ENCODE measurements around the gene YJEFN3.
A peak's percentile ranks its signal among the peaks of the same experiment; 100 is the strongest.

Gene YJEFN3, protein sequence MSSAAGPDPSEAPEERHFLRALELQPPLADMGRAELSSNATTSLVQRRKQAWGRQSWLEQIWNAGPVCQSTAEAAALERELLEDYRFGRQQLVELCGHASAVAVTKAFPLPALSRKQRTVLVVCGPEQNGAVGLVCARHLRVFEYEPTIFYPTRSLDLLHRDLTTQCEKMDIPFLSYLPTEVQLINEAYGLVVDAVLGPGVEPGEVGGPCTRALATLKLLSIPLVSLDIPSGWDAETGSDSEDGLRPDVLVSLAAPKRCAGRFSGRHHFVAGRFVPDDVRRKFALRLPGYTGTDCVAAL

DNA sequence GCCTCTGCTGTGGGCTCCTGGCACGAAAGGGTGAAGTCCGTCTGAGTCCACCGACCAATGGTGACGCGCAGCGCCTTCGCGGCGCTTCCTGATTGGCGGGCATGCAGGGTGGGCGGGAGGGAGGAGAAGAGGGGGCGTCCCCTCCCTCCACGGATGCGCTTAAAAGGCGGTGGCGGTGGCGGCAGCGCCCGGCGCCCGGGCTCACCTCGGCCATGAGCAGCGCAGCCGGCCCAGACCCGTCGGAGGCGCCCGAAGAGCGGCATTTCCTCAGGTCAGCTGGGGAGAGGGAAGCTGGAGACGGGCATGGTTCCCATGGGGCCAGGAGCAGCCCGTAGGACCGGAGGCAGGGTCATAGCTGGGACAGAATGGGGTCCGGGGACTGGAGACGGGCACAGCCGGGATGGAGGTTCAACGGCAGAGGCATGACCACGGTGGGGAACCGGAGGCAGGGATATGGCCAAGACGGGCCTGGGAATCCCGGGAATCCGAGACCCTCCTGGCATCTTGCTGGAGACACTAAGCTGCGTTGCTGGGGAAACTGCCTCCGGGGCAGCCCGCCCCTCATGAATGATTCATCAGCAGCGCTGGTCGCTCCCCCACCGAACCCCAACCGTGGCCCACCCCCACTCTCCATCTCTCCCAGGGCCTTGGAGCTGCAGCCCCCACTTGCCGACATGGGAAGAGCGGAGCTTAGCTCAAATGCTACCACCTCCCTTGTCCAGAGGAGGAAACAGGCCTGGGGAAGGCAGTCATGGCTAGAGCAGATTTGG lies at the start of gene YJEFN3:
Gene YJEFN3, plus strand, starts transcription at position 191 of the 770 bp plus-strand sequence. Its CDS starts 22 bp downstream, at position 213.
- no peak for DNase-seq

DNA sequence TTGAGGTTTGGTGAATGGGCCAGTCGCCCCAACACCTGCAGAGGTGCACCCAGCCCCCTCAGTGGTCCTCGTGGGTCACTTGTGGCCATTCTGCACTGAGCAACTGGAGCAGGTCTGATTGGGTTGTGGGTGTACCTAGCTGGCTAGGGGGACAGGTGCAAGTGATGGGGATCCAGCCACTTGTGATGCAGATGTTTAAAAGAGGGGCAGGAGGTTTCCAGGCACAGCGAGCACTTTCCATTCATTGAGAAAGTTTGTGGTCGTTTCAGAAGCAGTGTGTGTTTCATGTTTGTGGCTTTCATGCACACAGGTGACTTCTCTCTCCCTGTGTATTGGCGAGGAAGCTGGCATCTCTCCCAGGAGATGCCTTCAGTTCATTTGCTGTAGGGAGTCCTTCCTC lies 48.0 kb upstream of the YJEFN3 start:
- no peak for DNase-seq

DNA sequence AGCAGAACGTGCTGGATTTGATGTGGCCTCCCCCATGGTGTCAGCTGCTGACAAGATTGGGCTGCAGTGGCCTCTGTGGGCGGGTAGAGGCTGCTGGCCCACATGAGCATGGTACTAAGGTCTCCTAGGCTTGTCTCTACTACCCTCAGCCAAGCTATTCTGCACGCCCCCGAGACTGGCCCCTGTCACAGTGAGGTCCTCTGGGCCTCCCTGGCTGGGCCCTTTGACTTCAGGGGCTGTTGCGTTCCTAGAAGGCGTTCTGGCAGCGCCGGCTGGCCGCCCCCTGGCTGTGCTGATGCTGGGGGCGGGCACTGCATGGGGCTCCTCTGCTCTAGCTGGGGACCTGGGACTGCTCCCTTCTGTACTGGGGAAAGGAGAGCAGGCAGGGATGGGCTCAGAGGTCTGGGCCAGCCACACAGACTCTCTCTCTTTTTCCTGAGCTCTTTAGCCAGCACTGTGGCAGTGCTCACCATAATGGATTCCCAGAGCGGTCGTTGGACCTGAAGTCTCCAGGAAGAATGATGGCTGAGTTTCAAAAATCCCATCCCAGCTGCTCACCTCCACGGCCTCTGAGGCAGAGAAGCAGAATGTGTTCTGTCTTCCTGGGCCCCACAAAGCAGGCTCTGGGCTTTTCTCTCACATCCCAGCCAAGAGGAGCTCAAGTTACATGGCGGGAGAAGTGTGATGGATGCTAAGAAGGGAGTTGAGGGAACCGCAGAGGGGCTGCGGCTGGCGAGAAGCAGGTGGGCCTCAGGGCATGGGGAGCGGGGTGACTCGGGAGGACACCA lies 45.7 kb upstream of the YJEFN3 start:
- DNase-seq, result no peak

DNA sequence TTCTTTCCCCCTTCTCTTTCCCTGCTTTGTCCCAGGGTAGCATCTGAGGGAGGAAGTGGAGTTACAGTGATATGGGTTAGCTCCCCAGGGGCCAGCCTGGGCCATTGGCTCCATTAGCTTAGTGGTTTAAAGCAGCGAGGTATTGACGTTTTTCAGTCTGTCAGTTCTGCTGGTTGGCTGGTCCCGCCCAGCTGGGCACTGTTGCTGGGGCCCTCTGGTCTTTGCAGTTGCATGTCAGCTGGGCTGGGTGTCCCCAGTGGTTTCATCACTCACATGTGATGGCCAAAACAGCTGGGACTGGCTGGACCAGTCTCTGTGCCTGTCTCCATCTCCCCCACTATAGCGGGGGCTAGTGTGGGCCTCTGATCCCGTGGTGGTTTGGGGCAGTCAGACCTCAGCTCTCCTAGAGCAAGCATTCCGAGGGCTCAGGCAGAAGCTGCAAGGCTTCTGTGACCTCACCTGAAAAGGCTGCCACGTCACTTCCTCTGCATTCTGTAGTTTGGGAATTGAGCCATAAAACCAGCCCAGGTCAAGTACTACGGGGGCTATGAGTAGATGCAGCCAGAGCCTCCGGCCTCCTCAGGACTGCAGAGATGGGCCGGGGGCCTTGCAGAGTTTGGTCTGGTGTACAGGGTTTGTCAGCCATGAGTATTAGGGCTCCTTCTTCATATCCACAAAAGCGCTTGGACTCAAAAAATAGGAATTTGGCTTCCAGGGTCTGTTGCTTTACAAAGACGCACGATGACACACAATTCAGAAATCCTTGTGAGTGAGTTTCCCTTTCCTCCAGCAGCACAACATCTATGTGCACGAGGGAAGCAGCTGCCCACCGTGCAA lies 43.3 kb upstream of the YJEFN3 start:
- DNase-seq, result no peak

DNA sequence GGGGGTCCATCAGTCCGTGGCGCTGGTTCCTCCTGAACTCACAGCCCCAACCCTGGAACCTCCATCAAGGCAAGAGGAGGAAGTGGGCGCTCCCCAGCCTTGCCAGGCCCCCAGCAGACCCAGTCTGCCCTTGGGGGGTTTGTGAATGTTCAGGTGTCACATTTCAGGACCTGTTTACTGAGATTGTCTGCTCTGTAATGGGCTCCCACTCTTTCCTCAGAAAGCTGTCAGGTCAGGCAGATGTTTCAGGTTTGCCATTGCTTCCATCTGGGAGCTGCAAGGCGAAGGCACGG lies 42.8 kb upstream of the YJEFN3 start:
- no peak for DNase-seq

DNA sequence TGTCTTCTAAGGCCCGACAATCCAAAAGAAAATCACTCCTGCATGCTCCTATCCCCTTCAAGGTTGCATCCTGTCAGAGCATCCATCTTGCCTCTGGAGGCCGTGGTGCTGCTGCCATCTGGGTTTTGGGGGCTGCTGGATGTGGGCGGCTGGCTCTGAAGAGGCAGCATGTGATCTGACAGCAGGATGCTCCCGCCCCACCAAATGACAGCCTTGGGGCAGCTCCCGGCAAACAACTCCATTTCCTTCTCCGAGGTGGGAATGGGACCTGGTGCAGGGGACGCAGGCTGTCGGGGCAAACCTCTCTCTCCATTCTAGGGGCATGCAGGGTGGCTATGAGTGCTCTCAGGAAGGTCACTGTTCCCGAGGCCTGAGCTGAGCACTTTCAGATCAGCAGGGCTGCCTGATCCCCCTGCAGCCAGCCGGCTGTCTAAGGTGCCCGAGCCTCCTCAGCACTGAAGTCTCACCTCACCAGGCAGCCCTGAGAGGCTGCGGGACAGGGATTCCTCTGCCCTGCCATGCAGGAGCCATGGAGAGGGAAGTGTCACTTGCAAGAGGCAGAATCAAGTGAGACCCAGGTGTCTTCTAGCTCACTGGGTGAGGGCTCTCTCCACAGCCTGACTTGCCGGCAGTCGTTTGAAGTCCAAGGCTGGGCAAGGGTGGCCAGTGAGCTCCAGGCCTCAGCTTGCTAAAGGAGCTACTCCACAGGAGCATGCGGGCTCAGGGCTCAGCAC lies 42.2 kb upstream of the YJEFN3 start:
- no peak for DNase-seq

DNA sequence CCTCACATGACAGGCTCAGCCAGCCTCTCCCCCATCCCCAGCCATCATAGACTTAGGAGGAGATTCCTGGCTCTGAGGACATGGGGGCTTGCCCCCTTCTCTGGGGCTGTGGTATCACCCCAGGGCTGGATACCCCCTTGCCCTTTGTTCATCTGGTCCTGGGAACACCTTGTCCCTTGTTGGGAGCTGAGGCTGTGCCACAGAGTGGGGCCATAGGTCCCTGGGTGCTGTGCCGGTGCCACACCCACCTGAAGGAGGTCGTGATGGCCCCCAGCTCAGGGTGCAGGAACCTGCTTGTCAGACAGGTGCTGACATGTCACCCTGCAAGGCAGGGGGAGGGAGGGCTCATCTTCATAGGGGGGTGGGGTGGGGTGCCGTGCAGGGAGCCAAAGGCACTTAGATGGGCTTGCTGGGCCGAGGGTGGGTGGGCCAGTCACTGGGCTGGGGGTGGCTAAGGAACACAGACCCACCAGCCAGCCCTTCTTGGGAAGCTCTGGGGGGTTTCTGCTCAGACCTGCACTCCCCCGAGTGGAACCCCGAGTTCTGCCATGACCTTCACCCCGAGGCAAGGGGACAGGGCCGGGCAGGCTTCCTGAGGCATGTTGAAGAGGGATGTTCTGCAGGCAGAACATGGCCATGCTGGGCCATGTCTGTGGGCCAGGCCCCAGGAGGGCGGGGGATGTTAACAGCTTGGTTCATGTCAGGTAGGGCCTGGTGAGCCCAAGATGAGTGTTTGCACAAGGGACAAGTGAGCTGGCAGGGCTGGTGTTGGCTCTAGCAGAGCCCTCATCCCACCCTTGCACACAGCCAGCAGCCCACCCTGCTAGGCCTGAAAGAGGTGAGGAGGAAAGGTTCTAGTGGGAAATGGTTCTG lies 41.4 kb upstream of the YJEFN3 start:
- DNase-seq, result no peak

DNA sequence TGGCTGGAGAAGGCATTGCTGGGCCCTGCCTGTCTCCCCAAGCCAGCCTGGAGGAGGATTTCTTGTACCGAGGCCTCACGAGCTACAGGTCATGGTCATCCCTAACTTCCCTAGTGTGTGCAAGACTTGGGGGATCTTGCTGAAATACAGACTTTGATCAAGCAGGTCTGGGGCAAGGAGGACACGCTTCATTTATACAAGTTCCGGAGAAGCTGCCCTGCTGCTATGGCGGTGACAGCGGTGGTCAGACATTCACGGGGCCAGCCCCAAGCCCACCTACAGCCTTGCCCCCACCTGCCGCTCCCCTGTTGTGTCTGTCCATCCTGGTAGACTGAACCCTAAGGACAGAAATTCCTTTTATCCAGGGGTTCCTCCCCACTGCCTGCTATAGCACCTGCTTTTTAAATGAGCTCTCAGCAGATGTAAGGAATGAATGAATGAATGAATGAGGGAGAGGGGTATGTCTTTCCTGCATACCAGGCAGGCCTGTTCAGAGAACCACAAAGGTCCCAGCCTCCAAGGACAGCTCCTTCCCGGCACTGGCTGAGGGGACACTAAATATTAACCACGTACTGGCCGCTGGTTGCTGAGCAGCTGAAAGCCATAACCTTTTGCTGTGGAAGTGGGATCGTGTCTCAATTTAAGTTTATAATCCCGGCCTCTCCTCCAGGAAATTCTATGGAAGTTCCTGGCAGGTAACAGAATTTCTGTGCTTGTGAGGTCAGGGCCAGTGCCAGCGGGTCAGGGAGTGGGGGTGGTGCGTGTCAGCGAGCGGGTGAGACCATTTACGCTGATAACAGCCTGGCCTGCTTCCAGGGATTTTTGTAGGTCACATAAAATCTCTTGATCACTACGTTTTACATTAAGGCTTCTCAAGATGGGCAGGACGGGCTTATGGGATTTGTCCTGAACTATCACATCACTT lies 40.5 kb upstream of the YJEFN3 start:
- DNase-seq, result no peak

DNA sequence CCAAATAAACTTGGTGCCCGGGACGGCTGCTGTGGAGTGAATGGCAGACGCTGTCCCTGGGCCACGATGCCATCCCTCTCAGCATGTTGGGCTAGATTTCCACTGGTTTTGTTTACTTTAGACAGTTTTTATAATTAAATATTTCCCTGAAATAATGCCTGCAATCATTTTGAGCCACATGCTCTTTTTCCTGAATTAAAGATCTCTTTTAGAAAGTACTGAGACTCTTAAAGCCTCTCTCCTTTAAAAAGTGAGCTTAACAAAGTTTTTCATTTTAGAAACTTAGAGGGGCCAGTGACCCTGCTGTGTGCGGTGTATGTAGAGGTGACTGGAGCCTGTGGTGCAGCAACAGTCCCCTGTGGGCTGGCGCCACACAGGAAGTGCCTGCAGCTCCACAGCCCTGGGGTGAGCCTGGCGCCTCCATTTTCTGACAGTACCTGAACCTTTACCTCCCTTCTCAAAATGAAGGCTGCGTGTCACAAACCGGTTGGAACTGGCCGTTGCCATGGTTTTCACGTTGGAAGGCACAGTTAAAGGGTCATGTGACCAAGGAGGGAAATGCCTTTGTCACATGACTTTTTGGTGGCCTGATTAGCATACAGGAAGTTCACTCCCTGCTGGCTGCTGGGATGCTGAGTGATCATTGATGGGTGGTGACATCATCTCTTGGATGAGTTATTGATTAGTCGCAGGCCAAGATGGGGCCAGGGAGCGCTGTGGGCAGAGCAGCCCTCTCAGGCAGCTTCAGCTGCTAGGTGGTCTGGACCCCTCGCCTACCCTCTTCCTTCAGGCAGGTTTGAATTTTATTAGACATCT lies 39.6 kb upstream of the YJEFN3 start:
- DNase-seq, result no peak

DNA sequence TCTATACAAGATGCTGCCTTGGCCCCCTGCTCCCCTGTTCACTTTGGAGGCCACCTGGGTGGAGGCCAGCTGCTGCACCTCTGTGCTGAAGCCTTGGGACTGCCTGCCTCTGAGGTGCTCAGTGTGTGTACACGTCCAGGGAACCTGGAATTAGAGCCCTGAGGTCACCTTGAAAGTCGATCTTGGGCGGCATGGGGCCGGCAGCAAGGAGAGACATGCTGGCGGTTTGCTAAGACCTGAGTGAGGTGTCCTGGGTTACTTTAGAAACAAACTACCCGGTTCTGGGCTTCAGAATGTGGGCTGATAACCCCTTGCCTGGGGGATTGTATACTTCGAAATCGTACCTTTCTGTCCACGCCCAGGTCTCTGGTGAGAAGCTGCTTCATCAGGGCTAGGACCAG lies 38.9 kb upstream of the YJEFN3 start:
- DNase-seq, result no peak

DNA sequence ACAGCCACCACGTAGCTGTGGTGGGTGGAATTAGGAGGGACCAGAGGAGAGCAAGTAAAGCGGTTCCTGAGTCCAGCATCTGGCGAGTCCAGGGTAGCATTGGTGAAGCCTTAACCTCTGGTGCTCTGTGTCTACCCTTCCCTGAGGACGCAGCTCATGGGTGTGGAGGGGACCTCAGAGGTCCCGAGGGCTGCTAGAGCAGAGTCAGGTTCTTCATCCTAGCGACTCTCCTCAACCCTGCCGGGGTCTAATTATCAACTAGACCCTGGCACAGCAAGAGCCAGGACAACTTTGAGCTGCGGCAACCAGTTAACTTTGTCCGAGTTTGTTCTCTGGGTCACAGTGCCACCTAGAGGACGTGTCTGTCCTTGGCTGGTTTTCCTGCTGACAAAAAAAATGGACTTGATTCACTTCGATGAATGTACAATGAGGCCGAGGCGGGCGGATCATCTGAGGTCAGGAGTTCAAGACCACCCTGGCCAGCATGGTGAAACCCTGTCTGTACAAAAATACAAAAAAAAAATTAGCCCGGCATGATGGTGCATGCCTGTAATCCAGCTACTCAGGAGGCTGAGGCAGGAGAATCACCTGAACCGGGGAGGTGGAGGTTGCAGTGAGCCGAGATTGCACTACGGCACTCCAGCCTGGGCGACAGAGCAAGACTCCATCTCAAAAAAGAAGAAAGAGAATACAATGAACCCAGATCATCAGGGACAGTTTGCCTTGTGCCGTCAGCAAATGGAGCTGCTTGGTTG lies 38.3 kb upstream of the YJEFN3 start:
- peak; percentile 1 for DNase-seq

DNA sequence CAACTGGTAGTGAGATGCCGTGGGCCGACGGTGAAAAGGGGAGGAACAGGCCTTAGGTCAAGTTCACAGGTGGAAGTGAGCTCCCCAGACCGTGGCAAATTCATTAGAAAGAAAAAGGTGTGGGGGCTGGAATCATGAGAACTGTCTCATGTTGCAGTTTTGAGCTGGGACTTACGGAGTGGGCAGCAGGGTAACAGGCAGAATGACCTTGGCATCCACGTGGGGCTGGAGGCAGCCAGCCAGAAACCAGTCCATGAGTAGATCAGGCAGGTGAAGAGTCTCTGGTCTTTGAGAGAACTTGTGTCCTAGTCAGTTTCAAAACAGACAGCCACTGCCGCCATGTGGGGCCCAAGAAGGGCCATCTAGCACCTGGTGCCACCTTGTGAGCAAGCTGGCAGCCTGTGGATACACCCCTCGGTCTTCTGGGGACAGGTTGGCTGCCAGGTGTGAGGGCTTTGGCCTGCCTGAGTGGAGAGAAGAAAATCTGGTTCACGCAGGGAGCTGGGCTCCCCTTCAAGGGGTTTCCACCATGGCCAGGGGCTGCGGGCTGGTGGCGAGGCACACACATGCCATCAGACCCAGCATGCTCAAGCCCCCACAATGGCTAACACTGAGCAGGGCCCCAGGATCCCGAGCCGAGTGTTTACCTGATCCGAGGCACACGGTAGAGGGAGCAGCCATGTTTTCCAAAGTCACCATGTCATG lies 37.2 kb upstream of the YJEFN3 start:
- no peak for DNase-seq

DNA sequence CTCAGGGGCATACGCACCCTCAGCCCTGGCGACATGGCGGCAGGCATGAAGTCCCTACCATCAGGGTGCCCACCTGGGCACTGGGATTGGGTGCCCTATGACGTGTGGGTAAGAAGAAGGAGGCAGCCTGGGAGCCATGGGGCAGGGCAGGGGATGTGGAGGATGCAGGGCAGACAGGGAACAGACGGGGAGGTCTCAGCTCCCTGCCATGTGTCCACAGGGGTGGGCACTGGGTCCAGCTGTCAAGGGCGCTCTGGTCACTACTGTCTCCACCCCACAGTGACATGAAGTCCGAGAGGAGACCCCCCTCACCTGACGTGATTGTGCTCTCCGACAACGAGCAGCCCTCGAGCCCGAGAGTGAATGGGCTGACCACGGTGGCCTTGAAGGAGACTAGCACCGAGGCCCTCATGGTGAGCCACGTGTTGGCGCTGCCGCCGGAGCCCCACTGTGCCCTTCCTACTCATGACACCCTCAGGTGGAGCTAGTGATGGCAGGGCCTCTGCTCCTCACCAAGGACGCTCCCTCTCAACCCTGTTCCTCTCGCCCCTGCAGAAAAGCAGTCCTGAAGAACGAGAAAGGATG lies 36.6 kb upstream of the YJEFN3 start:
- no peak for DNase-seq

DNA sequence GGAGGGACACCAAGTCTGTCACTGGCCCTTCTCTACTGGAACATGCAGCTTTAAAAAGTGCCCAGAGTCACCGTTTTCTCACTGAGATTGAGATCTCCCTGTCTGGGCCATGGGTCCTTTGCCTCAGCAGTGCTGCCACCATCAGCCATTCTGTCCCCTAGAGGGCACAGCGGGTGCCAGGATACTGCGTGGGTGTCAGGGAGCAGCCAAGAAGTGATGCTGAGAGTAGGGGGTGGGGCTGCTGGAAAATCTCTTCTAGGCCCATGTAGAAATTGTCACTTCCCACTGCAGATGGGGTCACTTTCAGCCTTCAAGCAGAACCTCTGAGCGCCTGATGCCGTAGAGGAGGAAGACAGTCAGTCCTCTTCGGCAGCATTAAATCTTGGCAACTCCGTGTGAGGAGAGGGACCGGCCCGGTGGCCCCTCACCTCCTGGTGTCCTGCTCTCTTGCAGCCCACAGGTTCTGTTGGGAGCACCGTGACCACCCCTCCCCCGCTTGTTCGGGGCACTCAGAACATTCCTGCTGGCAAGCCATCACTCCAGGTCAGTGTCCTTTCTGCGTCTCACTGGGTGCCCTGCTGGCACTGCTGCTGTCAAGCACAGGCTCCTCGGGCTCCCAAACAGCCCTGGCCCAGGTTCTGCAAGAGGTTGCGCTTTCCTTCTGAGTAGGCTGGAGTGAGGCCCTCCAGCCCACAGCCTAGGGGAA lies 34.7 kb upstream of the YJEFN3 start:
- DNase-seq, result no peak

DNA sequence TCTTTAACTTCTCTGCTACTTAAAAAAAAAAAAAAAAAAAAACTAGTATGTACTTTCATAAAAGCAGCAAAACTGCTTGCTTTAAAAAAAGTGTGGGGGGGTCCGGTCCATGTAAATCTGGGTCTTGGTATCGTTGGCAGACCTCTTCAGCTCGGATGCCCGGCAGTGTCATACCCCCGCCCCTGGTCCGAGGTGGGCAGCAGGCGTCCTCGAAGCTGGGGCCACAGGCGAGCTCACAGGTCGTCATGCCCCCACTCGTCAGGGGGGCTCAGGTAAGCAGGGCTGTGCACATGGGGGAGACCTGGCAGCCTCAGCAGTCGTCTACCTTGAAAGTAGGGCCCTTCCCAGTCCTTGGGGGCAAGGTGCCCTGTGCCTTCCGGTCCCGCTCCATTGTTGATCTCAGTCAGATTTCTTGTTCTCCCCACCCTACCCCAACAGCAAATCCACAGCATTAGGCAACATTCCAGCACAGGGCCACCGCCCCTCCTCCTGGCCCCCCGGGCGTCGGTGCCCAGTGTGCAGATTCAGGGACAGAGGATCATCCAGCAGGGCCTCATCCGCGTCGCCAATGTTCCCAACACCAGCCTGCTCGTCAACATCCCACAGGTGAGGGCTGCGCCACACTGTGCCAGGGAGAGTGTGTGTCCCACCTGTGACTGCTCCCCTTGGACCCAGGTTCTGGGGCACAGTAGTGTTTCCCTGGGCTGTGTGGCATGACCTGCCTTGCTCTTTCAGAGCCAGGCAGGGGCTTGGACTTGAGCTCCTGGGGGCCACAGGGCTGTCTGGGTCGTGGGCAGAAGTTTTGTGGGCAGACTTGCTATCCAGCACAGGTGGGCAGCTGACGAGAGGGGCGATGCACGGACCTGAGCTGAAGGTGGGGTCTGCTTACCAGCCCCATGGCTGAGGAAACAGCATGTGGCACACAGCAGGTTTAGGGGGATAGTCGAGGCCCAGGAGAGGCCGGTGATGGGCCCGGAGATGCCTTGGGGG lies 32.8 kb upstream of the YJEFN3 start:
- no peak for DNase-seq
